Keratinocyte (primary cell): ENCODE data around the gene ZFR2.

ENCODE experiments used
- EZH2 ChIP-seq: IDR thresholded peaks from one replicate; pipeline ENCODE4 v1.6.1; 2012; ENCODE audit warnings: inconsistent platforms, mild to moderate bottlenecking, low read length, moderate library complexity
- TF ChIP-seq, protein P1 (sequence below), 3 experiments: IDR thresholded peaks in 1 of 3; conservative IDR thresholded peaks in 1 of 3; optimal IDR thresholded peaks in 1 of 3; 2 replicates in 2 of 3; 3 replicates in 1 of 3; pipeline versions ENCODE3 to v1.5.1; 2011; ENCODE audit warnings: low read length in 3 of 3, mild to moderate bottlenecking in 3 of 3, moderate library complexity in 2 of 3, control low read depth in 1 of 3, inconsistent platforms in 1 of 3; ENCODE audit not compliant: insufficient read depth in 2 of 3; ENCODE audit errors: extremely low read depth in 1 of 3

- TF ChIP-seq, protein P1, sequence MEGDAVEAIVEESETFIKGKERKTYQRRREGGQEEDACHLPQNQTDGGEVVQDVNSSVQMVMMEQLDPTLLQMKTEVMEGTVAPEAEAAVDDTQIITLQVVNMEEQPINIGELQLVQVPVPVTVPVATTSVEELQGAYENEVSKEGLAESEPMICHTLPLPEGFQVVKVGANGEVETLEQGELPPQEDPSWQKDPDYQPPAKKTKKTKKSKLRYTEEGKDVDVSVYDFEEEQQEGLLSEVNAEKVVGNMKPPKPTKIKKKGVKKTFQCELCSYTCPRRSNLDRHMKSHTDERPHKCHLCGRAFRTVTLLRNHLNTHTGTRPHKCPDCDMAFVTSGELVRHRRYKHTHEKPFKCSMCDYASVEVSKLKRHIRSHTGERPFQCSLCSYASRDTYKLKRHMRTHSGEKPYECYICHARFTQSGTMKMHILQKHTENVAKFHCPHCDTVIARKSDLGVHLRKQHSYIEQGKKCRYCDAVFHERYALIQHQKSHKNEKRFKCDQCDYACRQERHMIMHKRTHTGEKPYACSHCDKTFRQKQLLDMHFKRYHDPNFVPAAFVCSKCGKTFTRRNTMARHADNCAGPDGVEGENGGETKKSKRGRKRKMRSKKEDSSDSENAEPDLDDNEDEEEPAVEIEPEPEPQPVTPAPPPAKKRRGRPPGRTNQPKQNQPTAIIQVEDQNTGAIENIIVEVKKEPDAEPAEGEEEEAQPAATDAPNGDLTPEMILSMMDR (optimal IDR thresholded peaks at IDR 0.05 in 1 of 3, IDR thresholded peaks at IDR 0.05 in 1 of 3, conservative IDR thresholded peaks at IDR 0.05 in 1 of 3; ENCODE audit: extremely low read depth in 1 of 3, insufficient read depth in 2 of 3, low read length in 3 of 3) = no peak
- TF ChIP-seq EZH2 = no peak
These were observed 77.9 kb downstream of the ZFR2 start for GRCh38 chr19:3790941-3791340.
